NB4 (cell line): Measurements from ENCODE around the gene CALCOCO1.

Experiments used
- CTCF ChIP-seq: IDR thresholded peaks from one replicate; pipeline ENCODE4 v1.5.1; 2012; ENCODE audit warnings: low read depth, low read length
- POLR2A ChIP-seq: IDR thresholded peaks from 2 replicates; pipeline ENCODE4 v1.6.1; 2011; ENCODE audit warnings: mild to moderate bottlenecking; ENCODE audit not compliant: insufficient read length; ENCODE audit errors: extremely low read depth
- TF ChIP-seq, protein P1 (sequence below): IDR thresholded peaks from 2 replicates; pipeline ENCODE4 v1.6.1; 2011; ENCODE audit warnings: low read depth, low read length

- no peak for TF ChIP-seq CTCF
- TF ChIP-seq, protein P1, sequence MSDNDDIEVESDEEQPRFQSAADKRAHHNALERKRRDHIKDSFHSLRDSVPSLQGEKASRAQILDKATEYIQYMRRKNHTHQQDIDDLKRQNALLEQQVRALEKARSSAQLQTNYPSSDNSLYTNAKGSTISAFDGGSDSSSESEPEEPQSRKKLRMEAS: no peak
- no peak for TF ChIP-seq POLR2A
Observed at GRCh38 chr12:53714004-53714403, 13.2 kb downstream of the CALCOCO1 start.
